Endothelial cell of umbilical vein (primary cell): ENCODE measurements around the gene PCDHGA8. TPM values are rescaled to one million over a fixed set of nuclear protein-coding genes. Genes with fewer than 3 reads are reported as not detected.

Source experiments
- BruUV-seq: library from RNA; stranded (reverse); fragments of 400-500 nt; replicated peaks from 2 replicates; lab custom pipeline; 2021; lab: Mats Ljungman, UMichigan
- CTCF ChIA-PET: fragments of 300-600, 350-600 bp; sonication (Branson Sonifier 250); formaldehyde crosslinking; loops from one replicate; lab custom pipeline; 2021; ENCODE audit warnings: antibody characterized with exemption, inconsistent platforms; lab: Charles Lee
- POLR2A ChIA-PET: fragments of 300-600, 350-600 bp; sonication (Branson Sonifier 250); formaldehyde crosslinking; loops from one replicate; lab custom pipeline; 2021; ENCODE audit warnings: antibody characterized with exemption, inconsistent platforms; lab: Charles Lee
- DNase-seq: peaks from one replicate; pipeline ENCODE4 v3.0.0-alpha.2; 2011; ENCODE audit warnings: low read depth, low spot score
- FAIRE-seq: peaks from 2 replicates; lab custom pipeline; 2011; peaks lifted over from hg19 to GRCh38; lab: Jason Lieb, UNC
- H2AFZ ChIP-seq: 2 replicates; pipeline ENCODE4 v1.6.0; 2012; ENCODE audit warnings: low read depth, low read length, control low read depth, inconsistent platforms
- H3K27ac ChIP-seq: 2 replicates; pipeline ENCODE4 v1.5.1; 2011; ENCODE audit warnings: low read depth, mild to moderate bottlenecking, control low read depth, low read length, moderate library complexity; ENCODE audit not compliant: insufficient read depth
- H3K27me3 ChIP-seq, 2 experiments: 2 replicates each; pipeline versions ENCODE4 v1.6.0 to v1.6.1; 2011; ENCODE audit warnings: low read length in 2 of 2, mixed read lengths in 1 of 2; ENCODE audit not compliant: control insufficient read depth in 2 of 2, insufficient read depth in 2 of 2
- H3K36me3 ChIP-seq, 2 experiments: 2 replicates in 1 of 2; 3 replicates in 1 of 2; pipeline ENCODE4 v1.5.1; 2011; ENCODE audit warnings: low read length in 2 of 2, mild to moderate bottlenecking in 1 of 2, moderate library complexity in 1 of 2; ENCODE audit not compliant: control insufficient read depth in 2 of 2, insufficient read depth in 2 of 2; ENCODE audit errors: extremely low read depth in 1 of 2
- H3K4me1 ChIP-seq: 3 replicates; pipeline ENCODE4 v1.5.1; 2011; ENCODE audit warnings: mild to moderate bottlenecking, low read length; ENCODE audit not compliant: control insufficient read depth, insufficient read depth; ENCODE audit errors: extremely low read depth
- H3K4me2 ChIP-seq: 2 replicates; pipeline ENCODE4 v1.6.1; 2011; ENCODE audit warnings: low read length, control low read depth, mixed read lengths; ENCODE audit not compliant: insufficient read depth
- H3K4me3 ChIP-seq, 3 experiments: fragments of 200-600 bp in 1 of 3; sonication (generic), shearing (Covaris generic) in 1 of 3; replicated peaks in 1 of 3; 2 replicates each; pipeline ENCODE4 v1.5.1; 2011 to 2016; ENCODE audit warnings: control low read depth in 3 of 3, low read length in 3 of 3, mild to moderate bottlenecking in 2 of 3, inconsistent platforms in 1 of 3, low read depth in 1 of 3, moderate library complexity in 1 of 3; ENCODE audit not compliant: insufficient read depth in 1 of 3
- H3K79me2 ChIP-seq: 2 replicates; pipeline ENCODE4 v1.6.0; 2012; ENCODE audit warnings: low read length, inconsistent platforms; ENCODE audit not compliant: control insufficient read depth, insufficient read depth
- H3K9ac ChIP-seq: replicated peaks from 2 replicates; pipeline ENCODE3; 2011; ENCODE audit warnings: low read length, control low read depth; ENCODE audit not compliant: insufficient read depth; ENCODE audit errors: extremely low read depth
- H3K9me1 ChIP-seq: replicated peaks from 3 replicates; pipeline ENCODE4 v1.6.0; 2011; ENCODE audit warnings: mild to moderate bottlenecking, low read length; ENCODE audit not compliant: control insufficient read depth, insufficient read depth; ENCODE audit errors: extremely low read depth
- H3K9me3 ChIP-seq: replicated peaks from 2 replicates; pipeline ENCODE4 v1.5.1; 2012; ENCODE audit warnings: low read length, inconsistent platforms; ENCODE audit not compliant: control insufficient read depth, insufficient read depth
- H4K20me1 ChIP-seq: replicated peaks from 2 replicates; pipeline ENCODE3; 2011; ENCODE audit warnings: mild to moderate bottlenecking, low read length; ENCODE audit not compliant: control insufficient read depth, insufficient read depth; ENCODE audit errors: extremely low read depth
- CTCF ChIP-seq, 2 donors: IDR thresholded peaks; 1 replicate in 1 of 2; 2 replicates in 1 of 2; pipeline ENCODE4 v1.5.1; 2011; ENCODE audit warnings: low read length in 2 of 2, mild to moderate bottlenecking in 2 of 2, moderate library complexity in 2 of 2, control low read depth in 1 of 2, inconsistent platforms in 1 of 2, low read depth in 1 of 2; ENCODE audit not compliant: insufficient read depth in 1 of 2; ENCODE audit errors: extremely low read depth in 1 of 2
- EZH2 ChIP-seq: IDR thresholded peaks from 2 replicates; pipeline ENCODE4 v1.6.1; 2012; ENCODE audit warnings: borderline replicate concordance, low read depth, mild to moderate bottlenecking, moderate library complexity, low read length, inconsistent platforms; ENCODE audit not compliant: severe bottlenecking
- FOS ChIP-seq: IDR thresholded peaks from 2 replicates; pipeline ENCODE4 v1.6.1; 2011; ENCODE audit warnings: mild to moderate bottlenecking, low read length, moderate library complexity, borderline replicate concordance; ENCODE audit not compliant: insufficient read depth
- GATA2 ChIP-seq: IDR thresholded peaks from 2 replicates; pipeline ENCODE4 v1.7.0; 2011; ENCODE audit warnings: low read depth, mild to moderate bottlenecking, moderate library complexity, mixed read lengths, low read length; ENCODE audit not compliant: insufficient read length, insufficient read depth
- JUN ChIP-seq: IDR thresholded peaks from 2 replicates; pipeline ENCODE4 v1.6.1; 2011; ENCODE audit warnings: borderline replicate concordance, low read depth; ENCODE audit not compliant: insufficient read length, insufficient read depth
- MAX ChIP-seq: IDR thresholded peaks from 2 replicates; pipeline ENCODE4 v1.6.1; 2011; ENCODE audit not compliant: insufficient read depth, insufficient read length
- MYC ChIP-seq: IDR thresholded peaks from one replicate; pipeline ENCODE4 v1.6.1; 2011; ENCODE audit warnings: mild to moderate bottlenecking, low read depth, low read length
- POLR2A ChIP-seq: IDR thresholded peaks from 2 replicates; pipeline ENCODE4 v1.6.1; 2012; ENCODE audit warnings: low read depth, mild to moderate bottlenecking, control low read depth, low read length
- POLR2AphosphoS5 ChIP-seq: IDR thresholded peaks from 2 replicates; pipeline ENCODE4 v1.6.1; 2012; ENCODE audit warnings: low read depth, mild to moderate bottlenecking, control low read depth, low read length, moderate library complexity; ENCODE audit not compliant: insufficient read depth
- dilution Hi-C: fragments of 300-500 bp; cut with MboI; formaldehyde crosslinking; loops from one replicate; pipeline ENCODE4 v1.15.0; 2019; ENCODE audit warnings: low sequenced_read_pairs; ENCODE audit not compliant: extremely low pct_ligation_motif_present
- intact Hi-C: fragments of 100-400 bp; cut with micrococcal nuclease; formaldehyde crosslinking; loops from one replicate; pipeline ENCODE4 v1.10.0; 2022
- polyA plus RNA-seq, 4 experiments: library from polyadenylated mRNA; depleted of rRNA in 3 of 4; stranded (reverse) in 3 of 4; unstranded in 1 of 4; fragments of >200 nt; gene quantifications; 2 replicates each; pipeline versions ENCODE4 v1.2.1 to v1.2.3, GENCODE V29; 2011 to 2012; ENCODE audit warnings: missing spikeins in 1 of 4
- total RNA-seq: library from RNA; stranded (reverse); gene quantifications from 2 replicates; pipeline ENCODE4 v1.2.3, GENCODE V29; 2021

The PCDHGA8 gene
- total and polyA plus RNA-seq, 2 donors (not counting 3 experiments of a cell fraction or from before 2014, with no cell fraction given), result 0.44 to 0.95 TPM

- Histone ChIP-seq H3K9me3 (peaks cover 2% of the 10 kb centered on the region), H3K27me3 (peaks cover 31 to 77% of the 10 kb centered on the region in 2 experiments), H2AFZ (no peak overlapping the region), H3K4me3 (no peak overlapping the region), H3K9ac (no peak overlapping the region), H3K9me1 (no peaks in the 10 kb centered on the region), H4K20me1 (no peaks in the 10 kb centered on the region), H3K4me1 (no peaks in the 10 kb centered on the region), H3K4me2 (no peak overlapping the region), H3K79me2 (no peaks in the 10 kb centered on the region), H3K36me3 (no peaks in the 10 kb centered on the region), H3K27ac (no peak overlapping the region)
- ChIA-PET CTCF (interaction anchor here (1.5 to 4.1 kb wide), 8 partner anchors 8 to 178 kb away, joined by 4 to 32 read pairs (median 6); partner anchors contain the start of genes PCDHGA10, PCDHGA12, PCDHGA4 and PCDHGA6), POLR2A (no interaction called here)
- dilution Hi-C loops (no loop called here), intact Hi-C loops (no loop called here)
- no peak for FAIRE-seq
- TF ChIP-seq FOS, result no peak
- TF ChIP-seq CTCF (IDR thresholded peaks at IDR 0.05; ENCODE audit: extremely low read depth in 1 of 2, insufficient read depth in 1 of 2, low read depth in 1 of 2, low read length in 2 of 2), result no peak
- no peak for TF ChIP-seq GATA2
- no peak for TF ChIP-seq POLR2AphosphoS5
- TF ChIP-seq EZH2, result no peak
- TF ChIP-seq MAX, result no peak
- no peak for TF ChIP-seq POLR2A
- no peak for TF ChIP-seq MYC
- no peak for TF ChIP-seq JUN
- no TSS peak for BruUV-seq
- no peak for DNase-seq
Observed at GRCh38 chr5:141389153-141390042, 3.0 kb upstream of the PCDHGA8 start.
